ENCODE measurements around the gene STAP2.

Gene STAP2

GRCh38 chr19:4338441-4339355 is at the start of gene STAP2:
Gene STAP2, minus strand, starts transcription at chr19:4338827. Its CDS starts 74 bp downstream, at chr19:4338753.
- DNase-seq, result peak; percentile 16

GRCh38 chr19:4386041-4386782 is 47.6 kb upstream of the STAP2 start:
- DNase-seq, result no peak

GRCh38 chr19:4385291-4386040 is 46.8 kb upstream of the STAP2 start:
- no peak for DNase-seq

- DNase-seq, result peak; percentile 66
Measured at GRCh38 chr19:4380254-4380727, 41.7 kb upstream of the STAP2 start.

- peak; percentile 28 for DNase-seq
Measured at GRCh38 chr19:4379383-4380253, 41.0 kb upstream of the STAP2 start.

GRCh38 chr19:4378886-4379285 is 40.3 kb upstream of the STAP2 start:
- DNase-seq, result no peak

- DNase-seq, result no peak
Measured at GRCh38 chr19:4376991-4377781, 38.6 kb upstream of the STAP2 start.

GRCh38 chr19:4376671-4376990 is 38.0 kb upstream of the STAP2 start:
- DNase-seq, result no peak

- DNase-seq, result no peak
Measured at GRCh38 chr19:4376028-4376670, 37.5 kb upstream of the STAP2 start.

- no peak for DNase-seq
Measured at GRCh38 chr19:4375164-4376027, 36.8 kb upstream of the STAP2 start.

GRCh38 chr19:4374498-4375163 is 36.0 kb upstream of the STAP2 start:
- DNase-seq, result no peak

- no peak for DNase-seq
Measured at GRCh38 chr19:4373601-4374497, 35.2 kb upstream of the STAP2 start.

- DNase-seq, result no peak
Measured at GRCh38 chr19:4373013-4373367, 34.4 kb upstream of the STAP2 start.

GRCh38 chr19:4372165-4373012 is 33.8 kb upstream of the STAP2 start:
- no peak for DNase-seq

GRCh38 chr19:4371247-4372164 is 32.9 kb upstream of the STAP2 start:
- DNase-seq, result no peak

- DNase-seq, result no peak
Measured at GRCh38 chr19:4370418-4371041, 31.9 kb upstream of the STAP2 start.

Data from CD4-positive, alpha-beta T cell treated with Interleukin-17A for 1 hour (primary cell).